ENCODE data around the gene GPR157.
A peak's percentile ranks its signal among the peaks of the same experiment; 100 is the strongest.
"Not testable (repeated sequence)": the region's sequence is repeated elsewhere in the genome, so short reads cannot be mapped to it uniquely, and the experiment has no call there.

Gene GPR157

DNA sequence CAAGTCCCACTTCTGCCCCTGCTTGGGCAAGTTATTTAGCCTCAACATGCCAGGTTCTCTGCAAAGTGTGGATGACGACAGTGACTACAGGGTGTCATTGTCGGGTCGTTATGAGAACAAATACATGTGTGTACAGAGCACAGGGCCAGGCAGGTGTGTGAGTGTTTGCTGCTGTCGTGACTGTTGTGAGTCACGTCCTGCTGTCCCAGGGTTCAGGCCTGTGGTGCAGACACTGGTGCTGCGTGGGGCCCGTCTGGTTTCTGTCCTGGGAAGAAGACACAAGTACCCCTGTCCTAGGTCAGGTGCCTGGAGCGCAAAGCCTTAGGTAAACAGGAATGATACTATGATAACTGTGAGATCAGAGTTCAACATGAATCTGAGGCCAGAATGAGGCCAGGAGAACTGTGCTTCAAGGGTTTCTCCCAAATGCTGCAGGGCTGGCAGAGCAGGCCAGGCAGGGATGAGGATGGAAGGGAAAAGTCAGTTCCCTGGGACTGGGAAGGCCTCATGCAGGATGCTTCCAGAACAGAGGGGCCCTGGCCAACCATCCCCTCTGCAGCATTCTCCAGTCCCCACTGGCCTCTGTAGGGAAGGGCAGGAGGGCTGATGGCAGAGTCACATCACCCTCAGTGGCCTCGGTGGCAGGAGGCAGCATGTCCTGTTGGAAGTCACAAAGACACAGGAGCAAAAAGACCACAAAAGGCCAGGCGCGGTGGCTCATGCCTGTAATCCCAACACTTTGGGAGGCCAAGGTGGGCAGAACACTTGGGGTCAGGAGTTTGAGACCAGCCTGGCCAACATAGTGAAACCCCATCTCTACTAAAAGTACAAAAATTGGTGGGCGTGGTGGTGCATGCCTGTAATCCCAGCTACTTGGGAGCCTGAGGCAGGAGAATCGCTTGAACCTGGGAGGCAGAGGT is 15.7 kb downstream of the GPR157 start:
- DNase-seq: no peak

DNA sequence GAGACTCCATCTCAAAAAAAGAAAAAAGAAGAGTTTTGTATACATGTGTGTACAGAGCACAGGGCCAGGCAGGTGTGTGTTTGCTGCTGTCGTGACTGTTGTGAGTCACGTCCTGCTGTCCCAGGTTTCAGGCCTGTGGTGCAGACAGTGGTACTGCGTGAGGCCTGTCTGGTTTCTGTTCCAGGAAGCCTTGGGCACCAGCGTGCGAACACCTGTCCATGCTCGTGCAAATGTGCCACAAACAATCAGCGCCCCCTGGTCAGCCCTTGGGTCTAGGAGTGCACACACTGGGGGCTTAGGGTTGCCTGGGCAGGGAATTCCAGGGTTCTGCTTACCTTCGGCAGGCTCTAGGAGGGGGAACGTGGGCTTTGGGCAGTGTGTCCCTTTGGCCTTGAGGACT is 16.9 kb downstream of the GPR157 start:
- no peak for DNase-seq

DNA sequence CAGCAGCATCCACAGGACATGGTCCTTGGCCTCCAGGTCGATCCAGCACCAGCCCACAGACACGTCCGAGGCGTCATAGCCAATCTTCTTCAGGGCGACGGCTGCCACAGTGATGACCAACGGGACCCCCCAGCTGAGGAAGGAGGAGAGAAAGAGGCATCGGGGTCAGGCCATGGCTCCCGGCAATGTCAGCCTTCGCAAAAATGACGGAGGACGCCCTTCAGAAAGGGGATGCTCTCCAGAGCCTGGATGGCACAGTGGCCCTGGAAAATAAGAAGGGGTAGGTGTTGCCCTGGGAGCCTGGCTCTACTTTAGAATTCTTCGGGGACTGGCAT is 17.6 kb downstream of the GPR157 start:
- no peak for DNase-seq

DNA sequence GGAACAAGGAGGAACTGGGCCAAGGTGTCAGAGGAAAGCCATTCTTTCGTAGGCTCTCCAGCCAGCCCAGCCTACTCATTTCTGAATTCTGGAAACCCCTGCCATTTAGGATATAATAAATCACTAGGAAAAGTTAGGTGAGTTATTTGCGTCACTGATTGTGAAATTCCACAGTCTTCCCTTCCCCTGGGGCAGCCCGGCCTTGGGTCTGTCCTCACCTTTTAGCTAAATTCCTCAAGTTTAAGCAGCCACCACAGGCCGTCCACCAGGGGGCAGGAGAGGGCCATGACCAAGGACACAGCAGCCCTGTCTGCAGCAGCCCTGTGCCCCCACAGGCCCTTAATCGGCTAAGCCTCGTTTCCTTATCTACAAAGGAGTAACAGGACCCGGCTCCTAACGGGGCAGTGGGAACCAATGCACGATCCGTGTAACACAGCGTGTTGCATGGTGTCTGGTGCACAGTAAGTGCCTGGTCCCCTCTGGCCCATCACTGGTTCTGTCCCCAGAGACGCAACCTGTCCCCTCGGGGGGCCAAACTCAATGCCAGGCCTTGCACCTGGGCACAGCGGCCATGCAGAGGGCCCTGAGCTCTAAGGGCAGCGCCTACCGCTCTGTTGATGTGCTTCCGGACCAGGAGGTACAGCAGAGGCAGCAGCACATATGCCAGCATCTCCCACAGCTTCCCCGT is 18.1 kb downstream of the GPR157 start:
- peak; percentile 89 for DNase-seq

DNA sequence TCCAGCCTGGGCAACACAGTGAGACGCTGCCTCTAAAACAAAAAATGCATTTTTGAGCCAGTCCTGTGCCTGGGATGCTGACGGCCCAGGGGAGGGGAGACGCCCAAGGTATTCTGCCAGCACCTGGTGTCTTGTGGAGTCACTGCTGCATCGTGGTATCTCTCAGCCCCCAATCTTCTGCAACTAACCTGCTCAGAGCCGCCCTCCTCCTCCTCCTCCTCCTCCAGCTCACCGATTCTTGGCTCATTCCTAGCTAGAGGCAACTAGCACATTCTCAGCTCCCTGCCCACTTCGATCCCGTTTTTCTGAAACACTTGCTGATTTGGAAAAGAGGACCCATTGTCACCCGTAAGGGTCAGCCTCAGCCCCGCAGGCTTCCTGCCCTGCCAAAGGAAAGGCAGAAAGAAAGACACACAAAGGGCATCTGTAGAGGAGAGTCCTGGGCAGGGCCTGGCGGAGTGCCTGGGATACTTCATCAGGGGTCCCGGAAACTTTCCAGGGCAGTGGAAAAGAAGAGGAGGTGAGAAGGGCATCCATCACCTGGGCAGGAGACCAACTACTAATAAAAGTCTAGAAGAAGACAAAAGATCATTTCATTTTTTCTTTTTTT is 20.7 kb downstream of the GPR157 start:
- DNase-seq: no peak

DNA sequence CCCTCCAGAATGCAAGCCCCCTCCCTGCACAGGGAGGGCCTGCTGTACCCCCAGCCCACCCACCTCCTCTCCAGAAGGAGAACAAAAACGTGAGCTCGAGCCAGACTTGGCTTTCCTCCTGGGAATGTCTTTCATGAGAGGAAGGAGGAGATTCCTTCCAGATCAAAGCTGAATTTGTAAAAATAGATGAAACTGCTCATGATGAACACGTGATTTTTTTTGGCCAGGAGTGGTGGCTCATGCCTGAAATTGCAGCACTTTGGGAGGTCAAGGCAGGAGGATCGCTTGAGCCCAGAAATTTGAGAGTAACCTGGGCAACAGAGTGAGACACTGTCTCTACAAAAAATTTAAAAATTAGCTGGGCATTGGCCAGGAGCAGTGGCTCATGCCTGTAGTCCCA is 21.8 kb downstream of the GPR157 start:
- no peak for DNase-seq

DNA sequence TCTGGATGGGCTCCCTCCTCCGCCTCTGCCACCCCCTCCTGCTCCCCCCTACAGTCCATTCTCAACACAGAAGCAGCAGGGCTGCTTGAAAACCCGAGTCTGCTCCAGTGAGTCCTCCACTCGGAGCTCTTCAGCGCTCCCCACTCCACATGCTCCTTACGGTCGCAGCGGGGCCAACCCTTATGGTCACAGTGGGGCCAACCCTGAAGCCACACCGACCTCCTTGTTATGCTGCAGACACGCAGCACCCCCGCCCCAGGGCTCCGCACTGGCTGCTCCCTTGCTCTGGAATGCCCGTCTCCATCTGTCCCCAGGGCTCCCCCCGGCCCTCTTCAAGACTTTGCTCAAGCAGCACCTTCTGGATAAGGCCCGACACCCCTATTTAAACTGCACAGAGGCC is 22.6 kb downstream of the GPR157 start:
- no peak for DNase-seq

DNA sequence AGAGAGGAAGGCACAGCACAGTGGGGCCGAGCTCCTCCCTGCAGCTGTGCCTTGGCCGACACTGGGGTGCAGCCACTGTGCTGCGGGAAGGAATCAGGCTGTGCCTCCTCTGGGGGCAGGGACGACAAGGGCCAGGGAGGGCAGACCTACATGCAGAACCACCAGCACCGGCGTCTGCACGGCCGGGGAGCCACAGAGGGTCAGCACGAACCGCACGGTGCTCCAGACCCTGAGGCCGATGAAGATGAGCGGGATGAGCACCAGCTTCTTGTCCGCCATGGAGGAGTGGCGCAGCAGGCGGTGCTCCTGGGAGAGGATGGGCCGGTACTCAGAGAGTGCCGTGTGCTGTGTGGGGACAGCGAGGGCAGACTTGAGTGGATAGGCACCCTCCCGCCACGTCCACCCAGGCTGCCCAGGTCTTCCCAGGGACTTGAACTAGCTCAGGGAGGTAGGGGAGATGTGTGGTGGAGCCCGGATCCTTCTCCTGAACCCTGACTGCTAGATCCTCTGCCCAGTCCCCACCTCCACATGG is 23.5 kb downstream of the GPR157 start:
- no peak for DNase-seq

DNA sequence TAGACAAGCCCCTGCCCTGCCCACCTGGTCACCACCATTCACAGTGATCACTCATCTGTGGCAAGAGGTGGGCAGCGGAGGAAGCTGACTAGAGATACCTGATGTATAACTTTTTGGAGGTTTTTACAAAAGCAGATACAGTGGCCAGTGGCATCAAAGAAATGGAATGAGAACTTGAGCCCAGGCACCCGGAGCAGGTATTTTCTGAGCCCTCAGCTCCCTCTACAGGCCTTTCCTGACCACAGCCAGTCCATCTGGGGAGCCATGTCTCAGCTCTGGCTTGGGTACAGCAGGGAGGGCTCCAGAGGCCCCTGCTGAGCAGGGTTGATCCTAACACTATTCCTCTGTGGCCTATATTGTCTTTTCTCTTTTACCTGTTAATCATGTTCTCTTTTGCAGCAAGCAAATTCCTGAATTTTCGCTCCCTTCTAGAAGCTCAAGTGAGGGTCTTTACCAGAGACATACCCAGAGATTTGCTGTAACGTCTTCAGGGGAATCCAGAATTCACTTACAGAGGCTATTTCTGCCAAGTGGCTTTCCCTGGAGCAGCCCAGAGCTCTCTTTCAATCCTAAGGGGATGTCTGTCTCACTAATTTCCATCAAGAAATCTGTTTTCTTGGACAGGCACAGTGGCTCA is 27.3 kb downstream of the GPR157 start:
- no peak for DNase-seq

DNA sequence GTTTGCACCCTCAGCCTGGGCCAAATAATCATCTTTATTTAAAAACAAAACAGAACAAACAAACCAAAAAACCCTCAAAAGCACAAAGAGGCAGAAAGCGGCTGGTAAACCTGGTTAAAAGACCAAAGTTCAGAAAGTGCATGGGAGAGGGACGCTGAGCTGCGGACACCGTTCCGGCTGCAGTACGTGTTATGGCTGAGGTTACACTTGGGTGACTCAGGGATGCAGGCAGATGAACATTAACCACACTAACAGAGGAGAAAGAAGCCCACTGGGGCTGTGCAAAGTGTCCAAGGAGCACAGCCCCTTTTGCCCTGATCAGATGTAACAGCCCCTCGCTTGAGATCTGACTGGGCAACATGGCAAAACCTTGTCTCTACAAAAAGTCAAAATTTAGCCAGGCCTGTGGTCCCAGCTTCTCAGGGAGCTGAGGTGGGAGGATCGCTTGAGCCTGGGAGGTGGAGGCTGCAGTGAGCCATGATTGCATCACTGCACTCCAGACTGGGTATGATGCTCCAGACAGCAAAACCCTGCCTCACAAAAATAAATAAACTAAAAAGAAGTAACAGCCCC is 28.3 kb downstream of the GPR157 start:
- no peak for DNase-seq

DNA sequence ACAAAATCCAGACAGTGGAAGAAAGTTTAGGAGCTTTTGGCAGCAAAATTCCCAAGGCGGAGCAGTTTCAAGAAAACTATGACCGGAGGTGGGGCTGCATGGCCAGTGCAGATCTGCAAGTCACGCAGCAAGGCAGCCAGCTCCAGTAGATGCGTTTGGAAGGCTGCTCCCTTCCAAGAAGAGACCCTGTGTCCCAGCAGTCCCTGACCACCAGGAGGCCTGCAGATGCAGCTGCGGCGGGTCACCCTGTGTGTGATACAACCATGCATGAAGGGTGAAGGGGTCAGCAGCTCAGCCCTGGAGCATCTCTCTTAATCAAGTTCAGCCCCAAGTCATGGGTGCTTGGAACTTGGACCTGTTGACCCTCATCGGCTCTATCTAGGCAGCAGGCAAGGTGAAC is 29.3 kb downstream of the GPR157 start:
- DNase-seq: no peak

DNA sequence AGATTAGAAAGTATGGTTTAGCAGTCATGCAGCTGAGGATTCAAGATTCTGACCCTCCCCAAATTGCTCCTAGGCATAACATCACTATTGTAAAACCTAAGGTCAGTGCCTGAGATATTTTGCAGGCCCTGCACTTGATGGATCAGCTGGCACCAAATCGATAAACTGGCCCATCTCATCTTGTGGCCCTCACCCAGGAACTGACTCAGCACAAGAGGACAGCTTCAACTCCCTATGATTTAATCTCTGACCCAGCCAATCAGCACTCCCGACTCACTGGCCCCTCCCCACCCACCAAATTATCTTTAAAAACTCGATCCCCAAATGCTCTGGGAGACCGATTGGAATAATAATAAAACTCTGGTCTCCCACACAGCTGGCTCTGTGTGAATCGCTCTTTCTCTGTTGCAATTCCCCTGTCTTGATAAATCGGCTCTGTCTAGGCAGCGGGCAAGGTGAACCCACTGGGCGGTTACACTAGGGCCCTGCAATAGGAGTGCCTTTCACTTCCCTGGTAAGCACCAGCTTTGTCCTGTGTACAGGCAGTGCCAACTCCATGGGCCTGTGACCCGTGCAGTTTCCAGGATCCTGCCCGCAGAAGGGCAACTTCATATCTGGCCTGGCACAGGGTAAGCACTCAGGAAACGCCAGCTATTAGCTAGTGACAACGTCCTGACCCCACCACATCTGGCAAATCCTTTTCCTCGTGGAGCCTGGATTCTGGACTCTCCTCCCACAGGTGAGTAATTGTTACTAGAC is 30.8 kb downstream of the GPR157 start:
- no peak for DNase-seq

DNA sequence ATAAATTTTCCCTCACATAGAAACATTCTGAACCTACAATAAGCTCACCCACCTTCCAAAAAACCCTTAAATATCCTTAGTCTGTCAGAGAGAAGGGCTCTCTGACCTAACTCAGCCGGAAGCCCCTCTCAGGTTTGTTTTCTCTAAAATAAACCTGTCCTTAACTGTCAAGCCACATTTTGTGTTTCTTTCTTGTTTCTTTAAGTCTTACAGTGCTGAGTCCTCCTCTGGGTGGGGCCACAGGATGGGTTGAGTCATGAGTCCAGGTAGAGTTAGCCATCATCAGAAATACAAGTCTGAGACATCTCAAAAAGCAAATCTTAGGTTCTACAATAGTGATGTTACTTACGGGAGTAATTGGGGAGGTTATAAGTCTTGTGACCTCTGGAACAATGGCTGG is 33.1 kb downstream of the GPR157 start:
- DNase-seq: no peak

DNA sequence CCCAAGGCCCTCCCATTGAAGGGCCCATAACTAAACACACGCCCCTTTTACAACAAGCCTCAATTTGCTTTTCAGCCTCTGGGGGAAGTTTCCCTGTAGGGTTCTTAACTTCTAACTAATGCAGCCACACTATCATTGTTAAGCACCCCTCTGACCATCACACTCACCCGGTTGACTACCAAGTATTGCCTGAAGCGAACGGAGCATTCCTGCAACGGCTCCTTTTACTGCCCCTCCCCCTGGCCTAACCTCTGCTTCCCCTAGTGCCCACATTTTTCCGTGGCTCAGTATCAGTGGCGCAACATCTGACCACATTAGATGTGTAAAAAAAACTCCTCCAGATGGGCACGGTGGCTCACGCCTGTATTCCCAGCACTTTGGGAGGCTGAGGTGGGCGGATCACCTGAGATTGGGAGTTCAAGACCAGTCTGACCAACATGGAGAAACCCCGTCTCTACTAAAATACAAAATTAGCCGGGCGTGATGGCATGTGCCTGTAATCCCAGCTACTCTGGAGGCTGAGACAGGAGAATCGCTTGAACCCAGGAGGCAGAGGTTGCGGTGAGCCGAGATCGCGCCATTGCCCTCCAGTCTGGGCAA is 34.8 kb downstream of the GPR157 start:
- DNase-seq: not testable (repeated sequence)

DNA sequence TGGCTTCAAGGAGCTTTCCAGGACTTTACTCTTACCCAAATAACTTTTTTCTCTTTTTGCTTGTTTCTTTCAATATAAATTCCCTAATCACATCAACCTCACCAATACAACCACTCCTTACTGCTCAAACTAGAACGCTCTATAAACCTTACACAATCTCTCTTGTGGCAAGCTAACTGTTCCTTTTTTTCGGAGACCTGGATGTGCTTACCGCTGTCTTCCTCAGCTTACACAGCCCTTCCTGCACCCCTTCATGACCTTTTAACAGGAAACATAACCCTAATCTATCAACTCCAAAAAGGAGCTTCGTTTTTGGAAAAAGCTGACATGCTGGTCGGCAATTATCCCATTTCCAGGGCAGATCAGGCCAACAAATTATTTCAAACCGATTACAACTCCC is 35.3 kb downstream of the GPR157 start:
- no peak for DNase-seq

DNA sequence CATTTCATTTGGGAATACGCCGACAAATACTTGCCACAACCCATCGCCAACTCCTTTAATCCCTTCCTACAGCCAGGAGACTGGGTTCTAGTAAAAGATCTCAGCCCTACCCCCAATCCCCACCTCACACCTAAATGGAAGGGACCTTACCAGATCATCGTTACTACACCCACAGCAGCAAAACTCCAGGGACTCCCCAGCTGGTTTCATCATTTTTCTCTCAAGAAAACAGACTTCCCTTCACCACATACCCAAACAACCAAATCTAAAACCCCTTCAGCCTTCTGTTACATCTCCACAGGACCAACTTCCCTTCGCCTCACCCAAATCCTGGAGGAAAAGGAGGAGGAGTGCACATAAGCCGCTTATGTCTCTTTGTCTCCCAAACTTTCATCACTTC is 35.8 kb downstream of the GPR157 start:
- DNase-seq: no peak

DNA sequence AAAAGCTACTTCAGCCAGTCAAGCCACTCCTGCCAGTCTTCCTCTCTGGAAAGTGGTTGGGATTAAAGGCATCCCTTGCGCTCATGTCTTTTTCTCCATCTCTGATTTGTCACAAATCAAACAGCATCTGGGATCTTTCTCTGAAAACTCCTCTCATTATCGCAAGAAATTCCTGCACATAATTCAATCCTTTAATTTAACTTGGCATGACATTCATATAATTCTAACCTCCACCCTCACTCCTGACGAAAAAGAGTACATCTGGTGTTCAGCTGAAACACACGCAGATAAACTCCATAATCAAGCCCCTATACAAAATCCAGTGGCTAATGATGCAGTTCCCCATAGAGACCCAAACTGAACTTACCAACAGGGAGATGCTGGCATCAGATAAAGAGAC is 40.1 kb downstream of the GPR157 start:
- no peak for DNase-seq

DNA sequence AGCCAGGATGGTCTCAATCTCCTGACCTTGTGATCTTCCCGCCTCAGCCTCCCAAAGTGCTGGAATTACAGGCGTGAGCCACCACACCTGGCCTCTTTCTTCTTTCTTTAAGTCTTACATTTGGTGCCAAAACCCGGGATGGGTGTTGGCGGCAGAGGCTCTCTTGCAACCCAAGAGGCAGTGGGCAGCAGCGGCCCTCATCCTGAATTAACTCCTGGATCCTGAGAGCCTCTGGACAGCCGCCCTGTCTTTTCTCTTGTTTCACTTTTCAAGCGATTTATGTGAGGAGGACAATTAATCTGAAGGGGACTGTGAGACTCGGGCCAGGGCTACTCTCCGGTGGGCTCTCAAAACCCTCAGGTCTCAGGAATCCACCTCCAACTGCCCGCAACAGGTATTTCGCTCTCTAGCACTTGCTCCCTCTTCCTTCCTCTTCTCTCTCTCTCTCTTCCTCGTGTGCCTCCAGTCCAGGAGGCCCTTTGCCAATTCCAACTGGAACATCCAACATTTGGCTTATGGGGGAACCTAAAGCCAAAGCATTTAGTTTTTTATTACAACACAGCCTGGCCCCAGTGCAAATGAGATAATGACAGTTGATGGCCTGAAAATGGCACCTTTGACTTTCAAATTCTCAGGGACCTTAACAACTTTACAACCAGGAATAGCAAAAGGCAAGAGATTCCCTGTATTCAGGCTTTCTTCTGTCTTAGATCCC is 41.3 kb downstream of the GPR157 start:
- no peak for DNase-seq

DNA sequence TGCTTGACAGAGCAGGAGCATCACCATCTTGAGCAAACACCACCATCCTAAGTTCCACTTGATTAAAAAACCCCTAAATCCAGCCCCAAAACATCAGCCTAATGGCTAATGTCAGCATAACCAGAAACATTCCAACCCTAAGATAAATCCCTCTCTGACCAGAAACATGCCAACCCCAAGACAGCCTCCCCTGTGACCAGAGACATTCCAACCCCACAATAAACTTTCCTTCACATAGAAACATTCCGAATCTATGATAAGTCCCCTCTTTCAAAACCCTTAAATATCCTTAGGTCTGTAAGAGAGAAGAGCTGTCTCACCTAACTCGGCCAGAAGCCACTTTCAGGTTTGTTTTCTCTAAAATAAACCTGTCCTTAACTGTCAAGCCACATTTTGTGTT is 42.1 kb downstream of the GPR157 start:
- DNase-seq: no peak

DNA sequence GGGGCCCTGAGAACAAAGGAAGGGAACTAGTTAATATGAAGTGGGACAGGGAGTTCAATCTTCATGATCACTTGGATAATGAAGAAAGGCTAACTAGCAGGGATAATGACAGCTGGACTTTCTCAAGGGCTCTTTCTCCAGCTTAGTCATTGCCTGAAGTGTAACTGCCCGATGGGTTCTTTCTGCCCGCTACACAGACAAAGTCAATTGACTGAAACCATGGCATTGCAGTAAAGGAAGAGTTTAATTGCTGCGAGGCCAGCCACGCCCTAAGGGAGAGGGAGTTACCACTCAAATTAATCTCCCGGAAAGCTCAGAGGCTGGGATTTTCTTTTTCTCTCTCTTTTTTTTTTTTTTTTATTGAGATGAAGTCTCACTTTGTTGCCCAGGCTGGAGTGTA is 42.9 kb downstream of the GPR157 start:
- DNase-seq: no peak

DNA sequence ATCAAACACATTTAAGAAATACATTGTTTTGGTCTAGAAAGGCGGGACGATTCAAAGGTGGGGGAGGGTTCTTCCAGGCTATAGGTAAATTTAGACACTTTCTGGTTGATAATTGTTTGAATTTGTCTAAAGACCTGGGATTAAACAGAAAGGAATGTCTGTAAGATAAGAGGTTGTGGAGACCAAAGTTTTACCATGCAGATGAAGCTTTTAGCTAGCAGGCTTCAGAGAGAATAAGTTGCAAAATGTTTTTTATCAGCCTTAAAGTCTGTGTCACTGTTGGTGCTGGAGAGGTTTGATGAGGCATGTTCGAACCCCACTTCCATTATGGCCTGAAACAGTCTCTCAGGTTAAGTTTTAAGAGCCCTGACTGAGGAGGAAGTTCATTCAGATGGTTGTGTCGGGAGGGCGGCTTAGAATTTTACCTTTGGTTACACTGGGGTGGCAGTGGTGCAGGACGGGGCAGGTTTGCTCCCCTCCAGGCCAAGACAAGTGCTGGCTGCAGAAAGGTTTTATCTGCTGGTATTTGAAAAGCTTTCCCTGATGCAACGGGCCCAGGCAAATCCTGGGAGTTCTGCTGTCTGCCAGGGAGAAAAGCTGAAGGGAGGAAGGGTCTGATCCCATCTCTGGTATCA is 43.5 kb downstream of the GPR157 start:
- DNase-seq: no peak
